Measurements from ENCODE around the gene MRPL37. TPM values are rescaled to one million over a fixed set of nuclear protein-coding genes. Genes with fewer than 3 reads are reported as not detected.

MRPL37 gene
- total and polyA plus RNA-seq, 8 donors: 24.8 to 111 (median 50.9) TPM

DNA sequence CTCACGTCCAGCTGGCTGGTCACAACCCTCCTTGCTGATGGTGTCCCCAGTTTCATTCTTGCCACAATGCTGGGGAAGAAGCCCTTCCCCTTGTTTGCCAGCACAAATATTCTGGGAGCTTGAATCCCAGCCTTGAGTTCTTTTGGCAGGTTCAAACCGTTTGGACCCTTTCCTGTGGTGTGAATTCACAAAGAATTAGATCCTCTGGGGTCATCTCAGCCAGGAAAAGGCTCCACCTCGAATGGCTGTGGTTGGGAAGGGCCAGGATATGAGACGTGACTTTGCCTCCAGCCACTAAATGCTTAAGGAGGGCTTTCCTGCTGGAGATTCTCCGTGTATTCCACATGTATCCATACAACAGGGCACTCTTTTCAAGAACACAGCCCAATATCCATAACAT is 66.9 kb downstream of the MRPL37 start:
- Histone ChIP-seq H3K27me3 (no peaks in the 10 kb centered on the region), H3K4me3 (no peak overlapping the region), H3K9me3 (no peaks in the 10 kb centered on the region), H3K4me1 (peaks cover 28 to 87% (median 74%) of the 10 kb centered on the region in 4 donors), H3K27ac (peak overlapping the region in 2 of 5 donors; percentile 6 to 17), H3K36me3 (peaks cover 0 to 5% (median 0%) of the 10 kb centered on the region in 4 donors)
- TF ChIP-seq, protein P1, sequence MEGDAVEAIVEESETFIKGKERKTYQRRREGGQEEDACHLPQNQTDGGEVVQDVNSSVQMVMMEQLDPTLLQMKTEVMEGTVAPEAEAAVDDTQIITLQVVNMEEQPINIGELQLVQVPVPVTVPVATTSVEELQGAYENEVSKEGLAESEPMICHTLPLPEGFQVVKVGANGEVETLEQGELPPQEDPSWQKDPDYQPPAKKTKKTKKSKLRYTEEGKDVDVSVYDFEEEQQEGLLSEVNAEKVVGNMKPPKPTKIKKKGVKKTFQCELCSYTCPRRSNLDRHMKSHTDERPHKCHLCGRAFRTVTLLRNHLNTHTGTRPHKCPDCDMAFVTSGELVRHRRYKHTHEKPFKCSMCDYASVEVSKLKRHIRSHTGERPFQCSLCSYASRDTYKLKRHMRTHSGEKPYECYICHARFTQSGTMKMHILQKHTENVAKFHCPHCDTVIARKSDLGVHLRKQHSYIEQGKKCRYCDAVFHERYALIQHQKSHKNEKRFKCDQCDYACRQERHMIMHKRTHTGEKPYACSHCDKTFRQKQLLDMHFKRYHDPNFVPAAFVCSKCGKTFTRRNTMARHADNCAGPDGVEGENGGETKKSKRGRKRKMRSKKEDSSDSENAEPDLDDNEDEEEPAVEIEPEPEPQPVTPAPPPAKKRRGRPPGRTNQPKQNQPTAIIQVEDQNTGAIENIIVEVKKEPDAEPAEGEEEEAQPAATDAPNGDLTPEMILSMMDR (IDR thresholded peaks at IDR 0.05): no peak
- TF ChIP-seq EP300 (IDR thresholded peaks at IDR 0.05) (no peak), POLR2A (IDR thresholded peaks at IDR 0.05) (no peak), POLR2AphosphoS5 (IDR thresholded peaks at IDR 0.05) (no peak)
- intact Hi-C loops (cut with DNase I; ENCODE audit: low total_unique reads): loop anchor here (10.0 kb wide), 2 partner anchors 48 to 138 kb away; partner anchors contain the start of gene SSBP3
- 60 to 70% (median 64%) methylated on average over 5 of the region's 5 CpGs for WGBS, 5 donors
- DNase-seq: no peak

Other genes starting within 250 kb of the MRPL37 start
- not detected for gene LDLRAD1, start 182.0 kb upstream of the MRPL37 start, total RNA-seq
- gene LDLRAD1, start 182.0 kb upstream of the MRPL37 start, polyA plus RNA-seq: under 1 TPM in 2 of 3 donors, not detected in 1; 0.12 to 0.40 TPM
- 100 to 1,000 TPM in 4 of 5 donors, 10 to 100 TPM in 1; 95.7 to 322 (median 220) TPM for gene TMEM59, start 147.0 kb upstream of the MRPL37 start, total RNA-seq
- gene TMEM59, start 147.0 kb upstream of the MRPL37 start, polyA plus RNA-seq: 100 to 1,000 TPM; 103 to 179 (median 169) TPM
- 1 to 10 TPM; 2.2 to 8.8 (median 2.6) TPM for gene TCEANC2, start 146.6 kb upstream of the MRPL37 start, total RNA-seq
- gene TCEANC2, start 146.6 kb upstream of the MRPL37 start, polyA plus RNA-seq: 1 to 10 TPM; 1.8 to 3.1 (median 2.3) TPM
- gene CDCP2, start 47.2 kb upstream of the MRPL37 start, total RNA-seq: under 1 TPM in 2 of 5 donors, not detected in 3; 0.18 to 0.58 TPM
- not detected for gene CDCP2, start 47.2 kb upstream of the MRPL37 start, polyA plus RNA-seq
- 10 to 100 TPM in 2 of 5 donors, 1 to 10 TPM in 3; 1.8 to 10.7 (median 8.5) TPM for gene CYB5RL, start 137 bp upstream of the MRPL37 start, total RNA-seq
- gene CYB5RL, start 137 bp upstream of the MRPL37 start, polyA plus RNA-seq: 1 to 10 TPM; 1.2 to 2.8 (median 2.1) TPM
- 10 to 100 TPM in 3 of 5 donors, 1 to 10 TPM in 2; 4.3 to 77.6 (median 20.0) TPM for gene SSBP3, start 206.2 kb downstream of the MRPL37 start, total RNA-seq
- 100 to 1,000 TPM in 1 of 3 donors, 10 to 100 TPM in 2; 37.0 to 100 (median 59.5) TPM for gene SSBP3, start 206.2 kb downstream of the MRPL37 start, polyA plus RNA-seq